Fibroblast of mammary gland (primary cell): ENCODE results near the gene KRAS.

ENCODE experiments used
- DNase-seq: peaks from one replicate; pipeline ENCODE4 v3.0.0-alpha.2; 2010; ENCODE audit warnings: low read depth
- H3K4me3 ChIP-seq: 2 replicates; pipeline ENCODE4 v1.5.1; 2011; ENCODE audit warnings: low read depth, mild to moderate bottlenecking, low read length, moderate library complexity; ENCODE audit not compliant: control insufficient read depth
- CTCF ChIP-seq: conservative IDR thresholded peaks from 2 replicates; pipeline ENCODE4 v1.5.1; 2011; ENCODE audit warnings: low read depth, low read length, inconsistent platforms; ENCODE audit not compliant: control insufficient read depth, insufficient read depth

KRAS gene

GRCh38 chr12:25269701-25270100, 19.0 kb upstream of the KRAS start:
- DNase-seq, result peak; percentile 11
- H3K4me3 ChIP-seq, result no peak overlapping the region
- TF ChIP-seq CTCF, result no peak

GRCh38 chr12:25266497-25266896, 15.8 kb upstream of the KRAS start:
- no peak overlapping the region for H3K4me3 ChIP-seq
- no peak for DNase-seq
- TF ChIP-seq CTCF, result no peak

GRCh38 chr12:25264862-25265261, 14.1 kb upstream of the KRAS start:
- no peak for TF ChIP-seq CTCF
- H3K4me3 ChIP-seq, result no peak overlapping the region
- DNase-seq, result no peak

- TF ChIP-seq CTCF, result no peak
- H3K4me3 ChIP-seq, result no peak overlapping the region
- DNase-seq, result no peak
Observed at GRCh38 chr12:25264114-25264513, 13.4 kb upstream of the KRAS start.

GRCh38 chr12:25263594-25263993, 12.9 kb upstream of the KRAS start:
- no peak for DNase-seq
- TF ChIP-seq CTCF, result no peak
- no peak overlapping the region for H3K4me3 ChIP-seq

- TF ChIP-seq CTCF, result no peak
- H3K4me3 ChIP-seq, result no peak overlapping the region
- no peak for DNase-seq
Observed at GRCh38 chr12:25262389-25263074, 11.8 kb upstream of the KRAS start.
